Activated CD8-positive, alpha-beta memory T cell treated with anti-CD3 and anti-CD28 coated beads, Interleukin-2, amount 10 ng/mL, durations not matched to agents 7 days and 5 days (primary cell): ENCODE data around the gene MACIR. TPM values are rescaled to one million over a fixed set of nuclear protein-coding genes. Genes with fewer than 3 reads are reported as not detected.

Experiments
- ATAC-seq: fragments of 150-1000 bp; cut with Tn5 transposase; one replicate; pipeline ENCODE4 v1.10.0; 2021; ENCODE audit warnings: moderate library complexity
- CTCF ChIA-PET: fragments of 350-600 bp; sonication (Branson Sonifier 250); formaldehyde crosslinking; loops from one replicate; lab custom pipeline; 2021; ENCODE audit warnings: antibody characterized with exemption; lab: Charles Lee
- DNase-seq: peaks from one replicate; pipeline ENCODE4 v3.0.0-alpha.2; 2020
- H3K27ac Mint-ChIP-seq: one replicate; pipeline ENCODE4 v1.8.0; 2021; ENCODE audit warnings: mild to moderate bottlenecking, mixed read lengths
- H3K27me3 Mint-ChIP-seq: one replicate; pipeline ENCODE4 v1.8.0; 2021; ENCODE audit warnings: mixed read lengths
- H3K36me3 Mint-ChIP-seq: one replicate; pipeline ENCODE4 v1.8.0; 2021; ENCODE audit warnings: mild to moderate bottlenecking, mixed read lengths
- H3K4me1 Mint-ChIP-seq: one replicate; pipeline ENCODE4 v1.8.0; 2021; ENCODE audit warnings: mixed read lengths
- H3K4me3 Mint-ChIP-seq: one replicate; pipeline ENCODE4 v1.8.0; 2021; ENCODE audit warnings: mild to moderate bottlenecking, moderate library complexity, mixed read lengths
- H3K9me3 Mint-ChIP-seq: one replicate; pipeline ENCODE4 v1.8.0; 2022; ENCODE audit warnings: low read depth, mixed read lengths
- total RNA-seq, 2 experiments: library from RNA; stranded (reverse); gene quantifications; one replicate each; pipeline ENCODE4 v1.2.3, GENCODE V29; 2021

MACIR gene
- total RNA-seq, 2 experiments from 2014 or later, result 6.4 to 9.5 TPM

GRCh38 chr5:103224894-103225246 lies 33.7 kb upstream of the MACIR start:
- CTCF ChIA-PET, result interaction anchor here (0.6 to 3.4 kb wide), 25 partner anchors 8 to 686 kb away, joined by 3 to 17 read pairs (median 4); partner anchors contain the start of gene MACIR
- peaks cover 1% of the 10 kb centered on the region for H3K36me3 Mint-ChIP-seq
- no peak for DNase-seq
- no peak for ATAC-seq
- peaks cover 9% of the 10 kb centered on the region for H3K4me1 Mint-ChIP-seq
- H3K27ac Mint-ChIP-seq, result no peak overlapping the region
- H3K9me3 Mint-ChIP-seq, result no peaks in the 10 kb centered on the region
- peaks cover 44% of the 10 kb centered on the region for H3K27me3 Mint-ChIP-seq
- no peak overlapping the region for H3K4me3 Mint-ChIP-seq

GRCh38 chr5:103228061-103228460 lies 30.5 kb upstream of the MACIR start:
- no peak overlapping the region for H3K4me3 Mint-ChIP-seq
- no peaks in the 10 kb centered on the region for H3K9me3 Mint-ChIP-seq
- CTCF ChIA-PET, result interaction anchor here (0.8 kb wide), 1 partner anchor 247 kb away, joined by 3 read pairs; no protein-coding TSS in a partner anchor
- H3K27ac Mint-ChIP-seq, result no peak overlapping the region
- ATAC-seq (no peak), DNase-seq (no peak)
- no peaks in the 10 kb centered on the region for H3K36me3 Mint-ChIP-seq
- H3K4me1 Mint-ChIP-seq, result peaks cover 9% of the 10 kb centered on the region
- H3K27me3 Mint-ChIP-seq, result peaks cover 52% of the 10 kb centered on the region

GRCh38 chr5:103228588-103228987 lies 30.0 kb upstream of the MACIR start:
- Mint-ChIP-seq H3K27ac (no peak overlapping the region), H3K27me3 (peaks cover 52% of the 10 kb centered on the region), H3K4me3 (no peak overlapping the region), H3K4me1 (peaks cover 9% of the 10 kb centered on the region), H3K9me3 (no peaks in the 10 kb centered on the region), H3K36me3 (no peaks in the 10 kb centered on the region)
- CTCF ChIA-PET, result interaction anchor here (0.8 kb wide), 1 partner anchor 247 kb away, joined by 3 read pairs; no protein-coding TSS in a partner anchor
- ATAC-seq (no peak), DNase-seq (no peak)

- Mint-ChIP-seq H3K9me3 (no peaks in the 10 kb centered on the region), H3K4me1 (peaks cover 7% of the 10 kb centered on the region), H3K27ac (no peak overlapping the region), H3K27me3 (peaks cover 28% of the 10 kb centered on the region), H3K4me3 (no peak overlapping the region), H3K36me3 (no peaks in the 10 kb centered on the region)
- CTCF ChIA-PET, result interaction anchor here (1.0 to 2.9 kb wide), 6 partner anchors 8 to 243 kb away, joined by 3 to 28 read pairs (median 6); no protein-coding TSS in a partner anchor
- no peak for DNase-seq
- peak; percentile 73 for ATAC-seq
These were observed 26.1 kb upstream of the MACIR start for GRCh38 chr5:103232393-103232999.

GRCh38 chr5:103234239-103234975 lies 24.2 kb upstream of the MACIR start:
- Mint-ChIP-seq H3K36me3 (no peaks in the 10 kb centered on the region), H3K4me3 (no peak overlapping the region), H3K9me3 (no peaks in the 10 kb centered on the region), H3K27me3 (peaks cover 28% of the 10 kb centered on the region), H3K27ac (no peak overlapping the region), H3K4me1 (no peaks in the 10 kb centered on the region)
- CTCF ChIA-PET, result interaction anchor here (1.9 kb wide), 1 partner anchor 10 kb away, joined by 6 read pairs; no protein-coding TSS in a partner anchor
- ATAC-seq (no peak), DNase-seq (no peak)

DNA sequence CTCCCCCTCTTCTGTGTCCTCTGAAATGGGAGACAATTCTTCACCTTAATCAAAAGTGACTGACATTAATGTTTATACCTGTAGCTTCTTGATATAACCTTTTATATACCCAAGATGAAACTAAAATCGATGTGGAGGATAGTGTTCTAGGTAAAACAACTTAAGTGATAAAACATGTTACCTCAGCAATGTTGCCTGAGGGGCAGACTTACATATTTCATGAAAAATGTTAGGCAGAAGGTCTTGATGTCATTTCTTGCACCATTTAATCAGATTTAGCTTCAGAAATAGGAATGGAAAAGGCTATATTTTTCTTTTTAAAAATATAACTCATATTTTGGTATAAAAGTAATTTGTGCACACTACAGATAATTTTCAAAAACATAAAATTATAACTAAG lies 22.7 kb upstream of the MACIR start:
- Mint-ChIP-seq H3K4me1 (no peaks in the 10 kb centered on the region), H3K9me3 (peaks cover 2% of the 10 kb centered on the region), H3K27me3 (peaks cover 25% of the 10 kb centered on the region), H3K27ac (no peak overlapping the region), H3K36me3 (no peaks in the 10 kb centered on the region), H3K4me3 (no peak overlapping the region)
- CTCF ChIA-PET, result no interaction called here
- ATAC-seq (no peak), DNase-seq (no peak)

DNA sequence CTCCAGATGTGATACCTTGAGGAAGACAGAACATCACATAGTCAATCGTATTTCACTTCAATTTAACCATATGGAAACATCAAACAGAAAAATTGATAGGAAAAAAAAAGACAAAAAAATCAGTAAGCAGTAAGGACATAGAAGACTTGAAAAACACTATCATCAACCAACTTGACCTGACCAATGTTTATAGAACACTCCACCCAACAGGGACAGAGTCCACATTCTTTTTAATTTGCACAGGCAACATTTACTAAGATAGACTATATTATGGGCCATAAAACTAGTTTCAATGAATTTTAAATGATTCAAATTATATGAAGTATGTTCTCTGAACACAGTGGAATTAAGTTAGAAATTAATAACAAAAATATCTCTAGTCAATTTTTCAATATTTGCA lies 20.8 kb upstream of the MACIR start:
- Mint-ChIP-seq H3K9me3 (peaks cover 2% of the 10 kb centered on the region), H3K36me3 (no peaks in the 10 kb centered on the region), H3K27me3 (peaks cover 32% of the 10 kb centered on the region), H3K4me1 (no peaks in the 10 kb centered on the region), H3K4me3 (no peak overlapping the region), H3K27ac (no peak overlapping the region)
- DNase-seq, result no peak
- ATAC-seq, result no peak
- CTCF ChIA-PET, result no interaction called here

- H3K4me1 Mint-ChIP-seq, result peaks cover 11% of the 10 kb centered on the region
- CTCF ChIA-PET, result no interaction called here
- H3K27ac Mint-ChIP-seq, result no peak overlapping the region
- H3K27me3 Mint-ChIP-seq, result peaks cover 73% of the 10 kb centered on the region
- no peak overlapping the region for H3K4me3 Mint-ChIP-seq
- peaks cover 2% of the 10 kb centered on the region for H3K9me3 Mint-ChIP-seq
- ATAC-seq (no peak), DNase-seq (no peak)
- no peaks in the 10 kb centered on the region for H3K36me3 Mint-ChIP-seq
These were observed 14.9 kb upstream of the MACIR start for GRCh38 chr5:103243665-103244064.

- CTCF ChIA-PET, result no interaction called here
- DNase-seq, result no peak
- H3K9me3 Mint-ChIP-seq, result peaks cover 2% of the 10 kb centered on the region
- H3K4me3 Mint-ChIP-seq, result no peak overlapping the region
- peaks cover 68% of the 10 kb centered on the region for H3K27me3 Mint-ChIP-seq
- H3K36me3 Mint-ChIP-seq, result no peaks in the 10 kb centered on the region
- no peak for ATAC-seq
- peaks cover 11% of the 10 kb centered on the region for H3K4me1 Mint-ChIP-seq
- no peak overlapping the region for H3K27ac Mint-ChIP-seq
These were observed 14.2 kb upstream of the MACIR start for GRCh38 chr5:103244398-103244797.

- no peaks in the 10 kb centered on the region for H3K36me3 Mint-ChIP-seq
- H3K27me3 Mint-ChIP-seq, result peaks cover 68% of the 10 kb centered on the region
- H3K27ac Mint-ChIP-seq, result no peak overlapping the region
- ATAC-seq, result no peak
- H3K9me3 Mint-ChIP-seq, result no peaks in the 10 kb centered on the region
- H3K4me1 Mint-ChIP-seq, result peaks cover 11% of the 10 kb centered on the region
- no peak for DNase-seq
- no peak overlapping the region for H3K4me3 Mint-ChIP-seq
- CTCF ChIA-PET, result no interaction called here
These were observed 12.8 kb upstream of the MACIR start for GRCh38 chr5:103245761-103246160.

DNA sequence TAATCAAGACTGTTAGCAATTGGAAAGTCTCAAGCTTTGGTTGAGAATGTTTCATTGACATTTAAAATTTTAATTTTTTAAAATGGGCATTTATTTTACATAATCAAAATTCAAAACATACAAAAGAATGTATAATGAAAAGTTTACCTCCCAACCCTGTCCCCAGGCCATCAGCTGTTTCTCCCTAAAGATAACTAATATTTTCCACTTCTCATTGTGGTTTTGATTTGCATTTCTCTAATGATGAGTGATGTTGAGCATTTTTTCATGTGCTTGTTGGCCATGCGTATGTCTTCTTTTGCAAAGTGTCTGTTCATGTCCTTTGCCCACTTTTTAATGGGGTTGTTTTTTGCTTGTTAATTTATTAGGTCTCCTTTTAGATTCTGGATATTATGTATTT lies 11.4 kb upstream of the MACIR start:
- no peak overlapping the region for H3K27ac Mint-ChIP-seq
- H3K27me3 Mint-ChIP-seq, result peaks cover 74% of the 10 kb centered on the region

GRCh38 chr5:103249068-103249467 lies 9.5 kb upstream of the MACIR start:
- ATAC-seq (no peak), DNase-seq (no peak)
- CTCF ChIA-PET, result no interaction called here
- Mint-ChIP-seq H3K4me3 (no peak overlapping the region), H3K27me3 (peaks cover 74% of the 10 kb centered on the region), H3K36me3 (no peaks in the 10 kb centered on the region), H3K27ac (no peak overlapping the region), H3K9me3 (no peaks in the 10 kb centered on the region), H3K4me1 (peaks cover 11% of the 10 kb centered on the region)

More for the DNA sequence above, 11.4 kb upstream of the MACIR start:
- Mint-ChIP-seq H3K4me3 (no peak overlapping the region), H3K9me3 (no peaks in the 10 kb centered on the region), H3K4me1 (peaks cover 11% of the 10 kb centered on the region), H3K36me3 (no peaks in the 10 kb centered on the region)
- DNase-seq (no peak), ATAC-seq (no peak)
- CTCF ChIA-PET, result no interaction called here

DNA sequence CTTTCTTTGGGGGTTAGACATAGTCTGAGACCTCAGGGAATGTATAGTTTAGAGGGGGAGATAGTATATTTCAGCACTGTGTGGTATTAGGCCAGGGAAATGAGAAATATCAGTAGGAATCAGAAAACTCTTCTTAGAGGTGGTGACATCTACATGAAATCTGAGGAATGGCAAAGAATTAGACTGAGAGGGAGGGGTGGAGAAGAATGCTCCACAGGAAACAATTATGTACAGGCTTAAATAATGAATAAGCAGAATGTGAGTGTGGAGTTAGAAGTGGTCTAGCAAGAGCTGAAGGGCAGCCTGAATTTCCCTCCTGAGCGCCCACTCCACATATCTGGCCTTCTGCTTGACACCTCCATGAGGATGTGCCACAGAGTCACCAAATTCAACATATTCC lies 3.6 kb upstream of the MACIR start:
- no peak overlapping the region for H3K4me3 Mint-ChIP-seq
- H3K27ac Mint-ChIP-seq, result no peak overlapping the region
- peaks cover 6% of the 10 kb centered on the region for H3K4me1 Mint-ChIP-seq
- H3K27me3 Mint-ChIP-seq, result peaks cover 31% of the 10 kb centered on the region
- CTCF ChIA-PET, result no interaction called here
- no peak for DNase-seq
- no peaks in the 10 kb centered on the region for H3K9me3 Mint-ChIP-seq
- ATAC-seq, result no peak
- H3K36me3 Mint-ChIP-seq, result no peaks in the 10 kb centered on the region

DNA sequence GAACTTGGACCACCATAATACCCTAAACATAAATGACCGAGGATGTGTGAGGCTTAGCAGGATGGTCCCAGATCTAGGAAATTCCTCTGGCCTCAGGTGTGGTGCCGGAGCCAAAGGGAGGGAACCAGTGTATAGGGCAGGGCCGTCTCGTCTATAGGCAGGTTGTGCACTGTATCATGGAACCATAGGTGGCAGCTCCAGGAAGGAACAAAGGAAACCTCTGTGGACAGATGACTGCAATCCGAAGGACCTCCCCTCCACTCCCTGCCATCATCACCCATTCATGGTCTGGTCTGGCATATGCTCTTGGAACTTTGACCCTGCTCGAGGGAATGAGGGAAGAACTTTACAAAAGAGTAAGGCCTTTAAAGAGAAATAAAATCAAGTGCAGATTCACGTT lies 2.9 kb upstream of the MACIR start:
- H3K27me3 Mint-ChIP-seq, result peaks cover 30% of the 10 kb centered on the region

More for the DNA sequence above, 2.9 kb upstream of the MACIR start:
- Mint-ChIP-seq H3K9me3 (no peaks in the 10 kb centered on the region), H3K27ac (no peak overlapping the region), H3K4me3 (no peak overlapping the region), H3K36me3 (no peaks in the 10 kb centered on the region), H3K4me1 (peaks cover 11% of the 10 kb centered on the region)
- ATAC-seq, result no peak
- CTCF ChIA-PET, result interaction anchor here (2.4 kb wide), 1 partner anchor 219 kb away, joined by 7 read pairs; no protein-coding TSS in a partner anchor
- no peak for DNase-seq
